WERI-Rb-1 (cell line): Measurements from ENCODE around the gene KLHL9.

Experiments used
- DNase-seq: peaks from one replicate; pipeline ENCODE4 v3.0.0-alpha.2; 2020
- H3K27ac ChIP-seq: fragments of 250-450 bp; sonication (Bioruptor Pico); 2 replicates; pipeline ENCODE4 v1.5.1; 2020; ENCODE audit warnings: mild to moderate bottlenecking, moderate library complexity
- H3K27me3 ChIP-seq: fragments of 250-450 bp; sonication (Bioruptor Pico); 2 replicates; pipeline ENCODE4 v1.5.1; 2021; ENCODE audit warnings: mild to moderate bottlenecking, low read depth, moderate library complexity; ENCODE audit not compliant: insufficient read depth, severe bottlenecking
- H3K36me3 ChIP-seq: fragments of 250-450 bp; sonication (Bioruptor Pico); 2 replicates; pipeline ENCODE4 v1.5.1; 2020; ENCODE audit warnings: mild to moderate bottlenecking, moderate library complexity
- H3K4me3 ChIP-seq: 2 replicates; pipeline ENCODE4 v1.5.1; 2011; ENCODE audit warnings: low read depth, mild to moderate bottlenecking, control low read depth, low read length
- H3K9me3 ChIP-seq: fragments of 250-450 bp; sonication (Bioruptor Pico); 2 replicates; pipeline ENCODE4 v1.5.1; 2021; ENCODE audit warnings: mild to moderate bottlenecking, moderate library complexity; ENCODE audit not compliant: severe bottlenecking
- CTCF ChIP-seq: IDR thresholded peaks from 2 replicates; pipeline ENCODE4 v1.5.1; 2011; ENCODE audit warnings: low read depth, mild to moderate bottlenecking, control low read depth, inconsistent platforms, low read length

Gene KLHL9

GRCh38 chr9:21362287-21362686 is 27.1 kb upstream of the KLHL9 start:
- TF ChIP-seq CTCF = no peak
- H3K36me3 ChIP-seq = no peaks in the 10 kb centered on the region
- no peak for DNase-seq
- no peak overlapping the region for H3K27ac ChIP-seq
- H3K4me3 ChIP-seq = no peak overlapping the region
- no peaks in the 10 kb centered on the region for H3K9me3 ChIP-seq
- H3K27me3 ChIP-seq = peaks cover 25% of the 10 kb centered on the region

- Histone ChIP-seq H3K36me3 (no peaks in the 10 kb centered on the region), H3K27me3 (peaks cover 37% of the 10 kb centered on the region), H3K4me3 (no peak overlapping the region), H3K27ac (no peak overlapping the region), H3K9me3 (no peaks in the 10 kb centered on the region)
- TF ChIP-seq CTCF = no peak
- no peak for DNase-seq
Measured at GRCh38 chr9:21357479-21358460, 22.6 kb upstream of the KLHL9 start.

GRCh38 chr9:21350787-21351186 is 15.6 kb upstream of the KLHL9 start, which contains the start of gene IFNA6:
Gene IFNA6, minus strand, starts transcription at chr9:21350887. Its CDS starts 0 bp downstream, at chr9:21350887.
- no peaks in the 10 kb centered on the region for H3K36me3 ChIP-seq
- H3K27ac ChIP-seq = no peak within 1 kb of the TSS
- H3K27me3 ChIP-seq = peaks cover 17% of the 10 kb centered on the region
- no peak within 1 kb of the TSS for H3K4me3 ChIP-seq
- TF ChIP-seq CTCF = no peak
- DNase-seq = no peak
- no peaks in the 10 kb centered on the region for H3K9me3 ChIP-seq

GRCh38 chr9:21348430-21348970 is 13.3 kb upstream of the KLHL9 start:
- no peak for TF ChIP-seq CTCF
- H3K27ac ChIP-seq = no peak overlapping the region
- no peak for DNase-seq
- no peaks in the 10 kb centered on the region for H3K9me3 ChIP-seq
- H3K27me3 ChIP-seq = peaks cover 10% of the 10 kb centered on the region
- H3K4me3 ChIP-seq = no peak overlapping the region
- H3K36me3 ChIP-seq = no peaks in the 10 kb centered on the region

- Histone ChIP-seq H3K27me3 (peaks cover 4% of the 10 kb centered on the region), H3K4me3 (no peak overlapping the region), H3K36me3 (no peaks in the 10 kb centered on the region), H3K9me3 (no peaks in the 10 kb centered on the region), H3K27ac (no peak overlapping the region)
- no peak for TF ChIP-seq CTCF
- DNase-seq = no peak
Measured at GRCh38 chr9:21340735-21341134, 5.5 kb upstream of the KLHL9 start.
